Fibroblast of lung (primary cell): Measurements from ENCODE around the gene UBQLN4. TPM values are rescaled to one million over a fixed set of nuclear protein-coding genes. Genes with fewer than 3 reads are reported as not detected.

ENCODE experiments used
- DNase-seq, 2 donors: peaks; one replicate each; pipeline versions ENCODE4 v3.0.0 to v3.0.0-alpha.2; 2010; ENCODE audit warnings: low read depth in 2 of 2
- H2AFZ ChIP-seq: 2 replicates; pipeline ENCODE4 v1.5.1; 2012; ENCODE audit warnings: low read length, control low read depth, inconsistent platforms
- H3K27ac ChIP-seq: 2 replicates; pipeline ENCODE4 v1.5.1; 2011; ENCODE audit warnings: low read length, control low read depth; ENCODE audit not compliant: insufficient read depth
- H3K27me3 ChIP-seq: 2 replicates; pipeline ENCODE4 v1.5.1; 2011; ENCODE audit warnings: mild to moderate bottlenecking, low read length; ENCODE audit not compliant: control insufficient read depth, insufficient read depth
- H3K36me3 ChIP-seq: 2 replicates; pipeline ENCODE4 v1.5.1; 2011; ENCODE audit warnings: low read length; ENCODE audit not compliant: control insufficient read depth, insufficient read depth
- H3K4me1 ChIP-seq: 2 replicates; pipeline ENCODE4 v1.5.1; 2011; ENCODE audit warnings: low read length; ENCODE audit not compliant: control insufficient read depth, insufficient read depth; ENCODE audit errors: extremely low read depth
- H3K4me2 ChIP-seq: 2 replicates; pipeline ENCODE4 v1.5.1; 2011; ENCODE audit warnings: low read length, control low read depth; ENCODE audit not compliant: insufficient read depth; ENCODE audit errors: extremely low read depth
- H3K4me3 ChIP-seq, 4 experiments: fragments of 200-600 bp in 1 of 4; sonication (generic) in 1 of 4; replicated peaks in 1 of 4; 2 replicates each; pipeline ENCODE4 v1.5.1; 2011 to 2016; ENCODE audit warnings: low read length in 4 of 4, low read depth in 3 of 4, mild to moderate bottlenecking in 3 of 4, control low read depth in 2 of 4, inconsistent platforms in 1 of 4, mixed read lengths in 1 of 4; ENCODE audit not compliant: insufficient read depth in 1 of 4; ENCODE audit errors: control extremely low read depth in 1 of 4
- H3K79me2 ChIP-seq: 2 replicates; pipeline ENCODE4 v1.5.1; 2012; ENCODE audit warnings: mild to moderate bottlenecking, low read length, inconsistent platforms; ENCODE audit not compliant: control insufficient read depth, insufficient read depth
- H3K9ac ChIP-seq: 2 replicates; pipeline ENCODE4 v1.5.1; 2011; ENCODE audit warnings: mild to moderate bottlenecking, low read length, control low read depth; ENCODE audit not compliant: insufficient read depth
- H3K9me3 ChIP-seq: 2 replicates; pipeline ENCODE4 v1.5.1; 2012; ENCODE audit warnings: low read depth, low read length; ENCODE audit not compliant: control insufficient read depth, insufficient read depth
- H4K20me1 ChIP-seq: 2 replicates; pipeline ENCODE4 v1.5.1; 2011; ENCODE audit warnings: low read length; ENCODE audit not compliant: control insufficient read depth, insufficient read depth; ENCODE audit errors: extremely low read depth
- CTCF ChIP-seq, 2 donors: IDR thresholded peaks in 1 of 2; conservative IDR thresholded peaks in 1 of 2; 1 replicate in 1 of 2; 2 replicates in 1 of 2; pipeline ENCODE4 v1.5.1; 2011 to 2012; ENCODE audit warnings: low read length in 2 of 2, control low read depth in 1 of 2, inconsistent platforms in 1 of 2, low read depth in 1 of 2, mild to moderate bottlenecking in 1 of 2
- EZH2 ChIP-seq: IDR thresholded peaks from 2 replicates; pipeline ENCODE4 v1.5.1; 2012; ENCODE audit warnings: low read length, control low read depth, mild to moderate bottlenecking; ENCODE audit errors: missing control alignments
- polyA plus RNA-seq, 2 donors: library from polyadenylated mRNA; depleted of rRNA in 1 of 2; stranded (reverse) in 1 of 2; unstranded in 1 of 2; fragments of >200 nt; gene quantifications; 2 replicates each; pipeline ENCODE4 v1.2.1, GENCODE V29; 2011 to 2012; ENCODE audit warnings: missing spikeins in 1 of 2
- total RNA-seq: library from RNA; depleted of rRNA; stranded (reverse); fragments of >200 nt; gene quantifications from 2 replicates; pipeline ENCODE4 v1.2.1, GENCODE V29; 2014

The UBQLN4 gene
- total and polyA plus RNA-seq, 2 donors (not counting 1 experiment from before 2014, with no cell fraction given), result 11.1 to 12.5 TPM

- TF ChIP-seq EZH2 (no peak), CTCF (conservative IDR thresholded peaks at IDR 0.05 in 1 of 2, IDR thresholded peaks at IDR 0.05 in 1 of 2; ENCODE audit: low read depth in 1 of 2, low read length in 2 of 2) (no peak)
- Histone ChIP-seq H3K4me3 (peak within 1 kb of the TSS; percentile 69 to 86 (median 84)), H3K36me3 (peaks cover 7% of the 10 kb centered on the region), H3K27ac (peak within 1 kb of the TSS; percentile 66), H3K79me2 (peaks cover 28% of the 10 kb centered on the region), H3K4me1 (no peaks in the 10 kb centered on the region), H3K9me3 (no peaks in the 10 kb centered on the region), H2AFZ (peak within 1 kb of the TSS; percentile 54), H4K20me1 (no peaks in the 10 kb centered on the region), H3K27me3 (no peaks in the 10 kb centered on the region), H3K4me2 (peak within 1 kb of the TSS; percentile 82), H3K9ac (peak within 1 kb of the TSS; percentile 73)
- DNase-seq, result peak; percentile 91 to 92
These were observed 33.1 kb downstream of the UBQLN4 start, which contains the start of gene SSR2 for GRCh38 chr1:156020293-156021092. Gene SSR2 (minus strand): TSS chr1:156020951. CDS start chr1:156020167, 784 bp downstream.

GRCh38 chr1:156019946-156020292 is 33.7 kb downstream of the UBQLN4 start:
- Histone ChIP-seq H3K79me2 (peaks cover 28% of the 10 kb centered on the region), H3K27ac (peak overlapping the region; percentile 66), H3K9ac (peak overlapping the region; percentile 73), H3K4me3 (peak overlapping the region; percentile 69 to 86 (median 84)), H3K27me3 (no peaks in the 10 kb centered on the region), H4K20me1 (no peaks in the 10 kb centered on the region), H3K4me1 (no peaks in the 10 kb centered on the region), H3K9me3 (no peaks in the 10 kb centered on the region), H3K36me3 (peaks cover 8% of the 10 kb centered on the region), H2AFZ (no peak overlapping the region), H3K4me2 (peak overlapping the region; percentile 82)
- no peak for TF ChIP-seq CTCF (conservative IDR thresholded peaks at IDR 0.05 in 1 of 2, IDR thresholded peaks at IDR 0.05 in 1 of 2; ENCODE audit: low read depth in 1 of 2, low read length in 2 of 2)
- TF ChIP-seq EZH2, result no peak
- DNase-seq, result no peak

GRCh38 chr1:156014829-156015228 is 38.8 kb downstream of the UBQLN4 start:
- Histone ChIP-seq H3K36me3 (peaks cover 33% of the 10 kb centered on the region), H3K79me2 (peaks cover 21% of the 10 kb centered on the region), H3K4me3 (no peak overlapping the region), H3K9ac (no peak overlapping the region), H3K27ac (no peak overlapping the region), H3K27me3 (no peaks in the 10 kb centered on the region), H4K20me1 (no peaks in the 10 kb centered on the region), H3K4me2 (no peak overlapping the region), H2AFZ (no peak overlapping the region), H3K4me1 (no peaks in the 10 kb centered on the region), H3K9me3 (no peaks in the 10 kb centered on the region)
- no peak for DNase-seq
- no peak for TF ChIP-seq EZH2
